ENCODE measurements around the gene CMIP.

CMIP gene

GRCh38 chr16:81560979-81561657 lies 116.5 kb downstream of the CMIP start:
- Histone ChIP-seq H3K27me3 (replicated peaks in 2 of 5; ENCODE audit: control insufficient read depth in 4 of 5, insufficient read depth in 5 of 5, low read length in 4 of 5) (no peaks in the 10 kb centered on the region), H3K27ac (ENCODE audit: insufficient read depth in 1 of 2, low read depth in 1 of 2, low read length in 2 of 2, poor library complexity in 1 of 2, severe bottlenecking in 2 of 2) (no peak overlapping the region), H3K4me3 (ENCODE audit: control insufficient read depth in 1 of 7, extremely low read depth in 1 of 7, insufficient read depth in 4 of 7, low read depth in 2 of 7, low read length in 6 of 7) (no peak overlapping the region), H3K36me3 (ENCODE audit: control insufficient read depth in 4 of 4, insufficient read depth in 4 of 4, low read length in 3 of 4) (peaks cover 0 to 2% (median 0%) of the 10 kb centered on the region in 4 experiments), H3K4me1 (ENCODE audit: control extremely low read depth in 1 of 4, control insufficient read depth in 4 of 4, insufficient read depth in 4 of 4, low read length in 3 of 4) (peaks cover 4 to 16% (median 14%) of the 10 kb centered on the region in 4 experiments), H3K9me3 (ENCODE audit: control extremely low read depth in 1 of 5, control insufficient read depth in 4 of 5, insufficient read depth in 2 of 5, low read depth in 1 of 5, low read length in 4 of 5) (no peaks in the 10 kb centered on the region)
- ChIA-PET CTCF (interaction anchor here (1.0 to 1.7 kb wide), 2 partner anchors 66 to 135 kb away, joined by 3 to 5 read pairs; no protein-coding TSS in a partner anchor), POLR2A (no interaction called here)
- WGBS (ENCODE audit: insufficient coverage): 85% methylated on average over 8 of the region's 8 CpGs
- no peak for DNase-seq

GRCh38 chr16:81562174-81562849 lies 117.7 kb downstream of the CMIP start:
- CTCF ChIA-PET: interaction anchor here (1.3 to 1.7 kb wide), 2 partner anchors 12 to 134 kb away, joined by 3 read pairs; no protein-coding TSS in a partner anchor
- no peak for DNase-seq

GRCh38 chr16:81562926-81563325 lies 118.3 kb downstream of the CMIP start:
- CTCF ChIA-PET: interaction anchor here (1.3 to 1.7 kb wide), 2 partner anchors 12 to 134 kb away, joined by 3 read pairs; no protein-coding TSS in a partner anchor
- Histone ChIP-seq H3K27ac (ENCODE audit: insufficient read depth in 1 of 2, low read depth in 1 of 2, low read length in 2 of 2, poor library complexity in 1 of 2, severe bottlenecking in 2 of 2) (no peak overlapping the region), H3K4me1 (ENCODE audit: control extremely low read depth in 1 of 4, control insufficient read depth in 4 of 4, insufficient read depth in 4 of 4, low read length in 3 of 4) (peaks cover 4 to 17% (median 16%) of the 10 kb centered on the region in 4 experiments), H3K4me3 (ENCODE audit: control insufficient read depth in 1 of 7, extremely low read depth in 1 of 7, insufficient read depth in 4 of 7, low read depth in 2 of 7, low read length in 6 of 7) (no peak overlapping the region), H3K36me3 (ENCODE audit: control insufficient read depth in 4 of 4, insufficient read depth in 4 of 4, low read length in 3 of 4) (no peaks in the 10 kb centered on the region), H3K27me3 (replicated peaks in 2 of 5; ENCODE audit: control insufficient read depth in 4 of 5, insufficient read depth in 5 of 5, low read length in 4 of 5) (no peaks in the 10 kb centered on the region), H3K9me3 (ENCODE audit: control extremely low read depth in 1 of 5, control insufficient read depth in 4 of 5, insufficient read depth in 2 of 5, low read depth in 1 of 5, low read length in 4 of 5) (no peaks in the 10 kb centered on the region)
- 100% methylated on average over 8 of the region's 8 CpGs for WGBS (ENCODE audit: insufficient coverage)
- POLR2A ChIA-PET: no interaction called here
- DNase-seq: no peak

More at GRCh38 chr16:81562174-81562849, 117.7 kb downstream of the CMIP start:
- Histone ChIP-seq H3K9me3 (ENCODE audit: control extremely low read depth in 1 of 5, control insufficient read depth in 4 of 5, insufficient read depth in 2 of 5, low read depth in 1 of 5, low read length in 4 of 5) (no peaks in the 10 kb centered on the region), H3K27me3 (replicated peaks in 2 of 5; ENCODE audit: control insufficient read depth in 4 of 5, insufficient read depth in 5 of 5, low read length in 4 of 5) (no peaks in the 10 kb centered on the region), H3K4me1 (ENCODE audit: control extremely low read depth in 1 of 4, control insufficient read depth in 4 of 4, insufficient read depth in 4 of 4, low read length in 3 of 4) (peaks cover 4 to 16% (median 14%) of the 10 kb centered on the region in 4 experiments), H3K27ac (ENCODE audit: insufficient read depth in 1 of 2, low read depth in 1 of 2, low read length in 2 of 2, poor library complexity in 1 of 2, severe bottlenecking in 2 of 2) (no peak overlapping the region), H3K36me3 (ENCODE audit: control insufficient read depth in 4 of 4, insufficient read depth in 4 of 4, low read length in 3 of 4) (no peaks in the 10 kb centered on the region), H3K4me3 (ENCODE audit: control insufficient read depth in 1 of 7, extremely low read depth in 1 of 7, insufficient read depth in 4 of 7, low read depth in 2 of 7, low read length in 6 of 7) (no peak overlapping the region)
- 97% methylated on average over 7 of the region's 8 CpGs for WGBS (ENCODE audit: insufficient coverage)
- POLR2A ChIA-PET: no interaction called here

GRCh38 chr16:81564421-81564911 lies 119.9 kb downstream of the CMIP start:
- Histone ChIP-seq H3K36me3 (ENCODE audit: control insufficient read depth in 4 of 4, insufficient read depth in 4 of 4, low read length in 3 of 4) (no peaks in the 10 kb centered on the region), H3K27ac (ENCODE audit: insufficient read depth in 1 of 2, low read depth in 1 of 2, low read length in 2 of 2, poor library complexity in 1 of 2, severe bottlenecking in 2 of 2) (no peak overlapping the region), H3K9me3 (ENCODE audit: control extremely low read depth in 1 of 5, control insufficient read depth in 4 of 5, insufficient read depth in 2 of 5, low read depth in 1 of 5, low read length in 4 of 5) (no peaks in the 10 kb centered on the region), H3K4me3 (ENCODE audit: control insufficient read depth in 1 of 7, extremely low read depth in 1 of 7, insufficient read depth in 4 of 7, low read depth in 2 of 7, low read length in 6 of 7) (no peak overlapping the region), H3K27me3 (replicated peaks in 2 of 5; ENCODE audit: control insufficient read depth in 4 of 5, insufficient read depth in 5 of 5, low read length in 4 of 5) (no peaks in the 10 kb centered on the region), H3K4me1 (ENCODE audit: control extremely low read depth in 1 of 4, control insufficient read depth in 4 of 4, insufficient read depth in 4 of 4, low read length in 3 of 4) (peaks cover under 1 to 10% (median 1%) of the 10 kb centered on the region in 4 experiments)
- no peak for DNase-seq
- CTCF ChIA-PET: interaction anchor here (0.6 to 1.0 kb wide), 3 partner anchors 10 to 24 kb away, joined by 3 read pairs; no protein-coding TSS in a partner anchor
- WGBS (ENCODE audit: insufficient coverage): 97% methylated on average over 8 of the region's 10 CpGs
- POLR2A ChIA-PET: no interaction called here

GRCh38 chr16:81565321-81566028 lies 120.9 kb downstream of the CMIP start:
- ChIA-PET CTCF (interaction anchor here (0.7 kb wide), 1 partner anchor 162 kb away, joined by 3 read pairs; no protein-coding TSS in a partner anchor), POLR2A (no interaction called here)
- Histone ChIP-seq H3K27ac (ENCODE audit: insufficient read depth in 1 of 2, low read depth in 1 of 2, low read length in 2 of 2, poor library complexity in 1 of 2, severe bottlenecking in 2 of 2) (no peak overlapping the region), H3K27me3 (replicated peaks in 2 of 5; ENCODE audit: control insufficient read depth in 4 of 5, insufficient read depth in 5 of 5, low read length in 4 of 5) (no peaks in the 10 kb centered on the region), H3K4me3 (ENCODE audit: control insufficient read depth in 1 of 7, extremely low read depth in 1 of 7, insufficient read depth in 4 of 7, low read depth in 2 of 7, low read length in 6 of 7) (no peak overlapping the region), H3K4me1 (ENCODE audit: control extremely low read depth in 1 of 4, control insufficient read depth in 4 of 4, insufficient read depth in 4 of 4, low read length in 3 of 4) (peaks cover 0 to 10% (median 0%) of the 10 kb centered on the region in 4 experiments), H3K9me3 (ENCODE audit: control extremely low read depth in 1 of 5, control insufficient read depth in 4 of 5, insufficient read depth in 2 of 5, low read depth in 1 of 5, low read length in 4 of 5) (no peaks in the 10 kb centered on the region), H3K36me3 (ENCODE audit: control insufficient read depth in 4 of 4, insufficient read depth in 4 of 4, low read length in 3 of 4) (no peaks in the 10 kb centered on the region)
- 92% methylated on average over 18 of the region's 20 CpGs for whole genome bisulfite sequencing (ENCODE audit: insufficient coverage)
- no peak for DNase-seq

- H3K27me3 ChIP-seq (replicated peaks in 2 of 5; ENCODE audit: control insufficient read depth in 4 of 5, insufficient read depth in 5 of 5, low read length in 4 of 5): no peaks in the 10 kb centered on the region
- WGBS (ENCODE audit: insufficient coverage): 96% methylated on average over 5 of the region's 7 CpGs
- H3K27ac ChIP-seq (ENCODE audit: insufficient read depth in 1 of 2, low read depth in 1 of 2, low read length in 2 of 2, poor library complexity in 1 of 2, severe bottlenecking in 2 of 2): no peak overlapping the region
- ChIA-PET CTCF (no interaction called here), POLR2A (no interaction called here)
- H3K36me3 ChIP-seq (ENCODE audit: control insufficient read depth in 4 of 4, insufficient read depth in 4 of 4, low read length in 3 of 4): no peaks in the 10 kb centered on the region
- H3K4me1 ChIP-seq (ENCODE audit: control extremely low read depth in 1 of 4, control insufficient read depth in 4 of 4, insufficient read depth in 4 of 4, low read length in 3 of 4): peaks cover 0 to 10% (median 0%) of the 10 kb centered on the region in 4 experiments
- no peaks in the 10 kb centered on the region for H3K9me3 ChIP-seq (ENCODE audit: control extremely low read depth in 1 of 5, control insufficient read depth in 4 of 5, insufficient read depth in 2 of 5, low read depth in 1 of 5, low read length in 4 of 5)
- no peak overlapping the region for H3K4me3 ChIP-seq (ENCODE audit: control insufficient read depth in 1 of 7, extremely low read depth in 1 of 7, insufficient read depth in 4 of 7, low read depth in 2 of 7, low read length in 6 of 7)
- no peak for DNase-seq
Measured at GRCh38 chr16:81566086-81567007, 121.7 kb downstream of the CMIP start.

Data from common myeloid progenitor, CD34-positive (primary cell).